ENCODE measurements around the gene SUMO3. TPM values are rescaled to one million over a fixed set of nuclear protein-coding genes. Genes with fewer than 3 reads are reported as not detected.
A peak's percentile ranks its signal among the peaks of the same experiment; 100 is the strongest.

SUMO3 gene
- total RNA-seq, 1 experiment from 2014 or later, result 82.9 TPM

DNA sequence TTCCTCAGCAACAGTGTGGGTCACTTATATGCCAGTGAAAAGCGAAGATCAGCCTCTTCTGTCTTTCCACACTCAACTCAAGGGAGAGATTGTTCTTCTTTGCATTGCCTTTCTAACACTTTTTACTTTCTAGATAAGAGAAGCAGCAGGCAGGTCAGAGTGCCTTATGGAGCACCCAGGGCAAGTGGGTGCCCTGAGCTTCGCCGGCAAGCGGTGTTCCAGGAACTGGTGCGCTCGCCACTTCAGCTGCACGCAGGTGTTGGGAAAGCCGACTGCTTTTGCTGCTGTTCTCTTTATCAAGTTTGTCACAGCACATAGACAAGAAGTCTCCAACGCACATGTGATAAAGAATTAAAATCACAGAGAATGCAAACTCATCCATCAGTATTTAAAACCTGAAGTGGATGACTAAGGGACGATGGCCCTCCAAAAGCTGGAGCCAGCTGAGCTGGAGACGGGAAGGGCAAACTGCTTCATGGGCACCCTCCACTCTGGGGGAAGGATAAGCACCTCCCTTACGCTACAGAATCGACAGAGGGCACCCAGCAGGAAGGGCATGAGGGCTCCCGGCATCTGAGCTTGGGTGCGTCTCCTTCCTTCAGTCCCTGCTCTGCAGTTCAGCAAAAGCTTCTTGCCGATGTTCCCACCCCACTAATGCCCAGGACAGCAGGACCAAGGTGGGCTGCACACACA, 36.9 kb downstream of the SUMO3 start:
- H3K4me1 ChIP-seq (ENCODE audit: insufficient read depth, low read length), result no peaks in the 10 kb centered on the region
- no peaks in the 10 kb centered on the region; a peak in 1 of 5 replicates for H3K9me3 Mint-ChIP-seq
- no peak overlapping the region for H3T11ph ChIP-seq (ENCODE audit: low read length)
- H3K4me3 Mint-ChIP-seq, result no peak overlapping the region
- no peaks in the 10 kb centered on the region for H4K20me1 ChIP-seq (ENCODE audit: control insufficient read depth, insufficient read depth, insufficient read length)
- H3K27me3 ChIP-seq (ENCODE audit: insufficient read depth, low read length), result no peaks in the 10 kb centered on the region
- H3K56ac ChIP-seq (ENCODE audit: insufficient read length, low read depth, low read length), result no peak overlapping the region
- no peak overlapping the region for H2AK5ac ChIP-seq (ENCODE audit: insufficient read length, low read length)
- H4K5ac ChIP-seq (ENCODE audit: insufficient read length, low read depth, low read length), result no peak overlapping the region
- H3K23me2 ChIP-seq (ENCODE audit: insufficient read length, low read depth, low read length, poor library complexity, severe bottlenecking), result no peaks in the 10 kb centered on the region
- no peak overlapping the region for H2BK120ac ChIP-seq (ENCODE audit: low read depth, low read length, poor library complexity, severe bottlenecking)
- H3K4ac ChIP-seq (ENCODE audit: low read depth, low read length), result no peak overlapping the region
- H4K8ac ChIP-seq (replicated peaks; ENCODE audit: insufficient read length, low read depth, low read length), result no peak overlapping the region
- no peaks in the 10 kb centered on the region for H3K79me1 ChIP-seq (ENCODE audit: insufficient read depth, low read depth, low read length, poor library complexity, severe bottlenecking)
- H3K27me3 Mint-ChIP-seq (ENCODE audit: low read depth), result no peaks in the 10 kb centered on the region
- WGBS (ENCODE audit: extremely low coverage, insufficient read length, low lambda C conversion rate), result no CpG with 5 or more reads among the region's 16 CpGs
- no peak for DNase-seq
- no peaks in the 10 kb centered on the region; a peak in 1 of 4 replicates for H3K4me1 Mint-ChIP-seq
- H3K36me3 Mint-ChIP-seq (ENCODE audit: insufficient read depth in 1 of 3, low read depth in 3 of 3), result peaks cover 25 to 66% (median 38%) of the 10 kb centered on the region in 3 experiments; a peak in 6 of 7 replicates
- H3K79me2 ChIP-seq (ENCODE audit: insufficient read depth, low read length), result peaks cover 9% of the 10 kb centered on the region; the same call in 1 of the 2 replicates
- no peak overlapping the region for H3K9ac ChIP-seq (ENCODE audit: extremely low read depth, insufficient read length, low read length)
- TF ChIP-seq, protein P1, sequence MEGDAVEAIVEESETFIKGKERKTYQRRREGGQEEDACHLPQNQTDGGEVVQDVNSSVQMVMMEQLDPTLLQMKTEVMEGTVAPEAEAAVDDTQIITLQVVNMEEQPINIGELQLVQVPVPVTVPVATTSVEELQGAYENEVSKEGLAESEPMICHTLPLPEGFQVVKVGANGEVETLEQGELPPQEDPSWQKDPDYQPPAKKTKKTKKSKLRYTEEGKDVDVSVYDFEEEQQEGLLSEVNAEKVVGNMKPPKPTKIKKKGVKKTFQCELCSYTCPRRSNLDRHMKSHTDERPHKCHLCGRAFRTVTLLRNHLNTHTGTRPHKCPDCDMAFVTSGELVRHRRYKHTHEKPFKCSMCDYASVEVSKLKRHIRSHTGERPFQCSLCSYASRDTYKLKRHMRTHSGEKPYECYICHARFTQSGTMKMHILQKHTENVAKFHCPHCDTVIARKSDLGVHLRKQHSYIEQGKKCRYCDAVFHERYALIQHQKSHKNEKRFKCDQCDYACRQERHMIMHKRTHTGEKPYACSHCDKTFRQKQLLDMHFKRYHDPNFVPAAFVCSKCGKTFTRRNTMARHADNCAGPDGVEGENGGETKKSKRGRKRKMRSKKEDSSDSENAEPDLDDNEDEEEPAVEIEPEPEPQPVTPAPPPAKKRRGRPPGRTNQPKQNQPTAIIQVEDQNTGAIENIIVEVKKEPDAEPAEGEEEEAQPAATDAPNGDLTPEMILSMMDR (conservative IDR thresholded peaks at IDR 0.05), result no peak
- no peak overlapping the region for H3K18ac ChIP-seq (ENCODE audit: insufficient read length, low read depth, low read length)
- H2BK5ac ChIP-seq (ENCODE audit: insufficient read length, low read length), result no peak overlapping the region
- H3K23ac ChIP-seq (ENCODE audit: insufficient read length, low read depth, low read length), result no peak overlapping the region
- H2BK15ac ChIP-seq (ENCODE audit: low read depth, low read length), result no peak overlapping the region
- no peak overlapping the region for H2AFZ ChIP-seq (ENCODE audit: low read length)
- H3K27ac Mint-ChIP-seq, result peak overlapping the region in 1 of 3 experiments; percentile 20; a peak in 2 of 7 replicates
- no peak overlapping the region for H2BK12ac ChIP-seq (ENCODE audit: insufficient read length, low read depth, low read length)
- H2BK20ac ChIP-seq (ENCODE audit: low read depth, low read length, poor library complexity, severe bottlenecking), result no peak overlapping the region
- no peak overlapping the region for H3K27ac ChIP-seq (ENCODE audit: insufficient read length, low read depth, low read length)
- H4K91ac ChIP-seq (ENCODE audit: insufficient read length, low read depth, low read length), result no peak overlapping the region
- no peaks in the 10 kb centered on the region for H3K9me3 ChIP-seq (ENCODE audit: control insufficient read depth, low read depth, low read length)
- H3K4me2 ChIP-seq (ENCODE audit: insufficient read depth, insufficient read length, low read length), result no peak overlapping the region
- H3K14ac ChIP-seq (ENCODE audit: insufficient read depth, low read length), result no peak overlapping the region
